H1 (cell line): ENCODE measurements around the gene VOPP1.

Experiments used
- ASH2L ChIP-seq: fragments of 200-600, 300-600 bp; sonication (generic); IDR thresholded peaks from one replicate; pipeline ENCODE4 v1.7.1; 2017; ENCODE audit warnings: low read length
- BRCA1 ChIP-seq: IDR thresholded peaks from 2 replicates; pipeline ENCODE4 v1.6.1; 2012; ENCODE audit warnings: low read depth, low read length, improper control_type of control experiment
- POLR2A ChIP-seq, 2 experiments: IDR thresholded peaks; 1 replicate in 1 of 2; 2 replicates in 1 of 2; pipeline ENCODE4 v1.6.1; 2011; ENCODE audit warnings: low read depth in 2 of 2, low read length in 2 of 2, mild to moderate bottlenecking in 2 of 2; ENCODE audit errors: control extremely low read depth in 1 of 2
- POLR2AphosphoS5 ChIP-seq: IDR thresholded peaks from 2 replicates; pipeline ENCODE4 v1.6.1; 2011; ENCODE audit warnings: low read depth, low read length
- RNF2 ChIP-seq: fragments of 200-900, 300-1000 bp; sonication (generic); IDR thresholded peaks from 2 replicates; pipeline ENCODE4 v1.7.1; 2016; ENCODE audit warnings: borderline replicate concordance, low read depth, mild to moderate bottlenecking, antibody characterized with exemption, low read length; ENCODE audit not compliant: poor library complexity, severe bottlenecking; ENCODE audit errors: missing control alignments
- TAF1 ChIP-seq: IDR thresholded peaks from 2 replicates; pipeline ENCODE4 v1.6.1; 2011; ENCODE audit warnings: mild to moderate bottlenecking, low read depth, low read length
- TF ChIP-seq, protein P1 (sequence below), 3 experiments: IDR thresholded peaks; 1 replicate in 2 of 3; 2 replicates in 1 of 3; pipeline versions ENCODE4 v1.5.1 to v1.6.1; 2011; ENCODE audit warnings: low read length in 3 of 3, mild to moderate bottlenecking in 3 of 3, inconsistent platforms in 2 of 3, low read depth in 1 of 3, moderate library complexity in 1 of 3; ENCODE audit not compliant: insufficient read depth in 1 of 3; ENCODE audit errors: control extremely low read depth in 1 of 3
- TF ChIP-seq, protein P2 (sequence below): IDR thresholded peaks from 2 replicates; pipeline ENCODE4 v1.6.1; 2012; ENCODE audit warnings: inconsistent platforms

DNA sequence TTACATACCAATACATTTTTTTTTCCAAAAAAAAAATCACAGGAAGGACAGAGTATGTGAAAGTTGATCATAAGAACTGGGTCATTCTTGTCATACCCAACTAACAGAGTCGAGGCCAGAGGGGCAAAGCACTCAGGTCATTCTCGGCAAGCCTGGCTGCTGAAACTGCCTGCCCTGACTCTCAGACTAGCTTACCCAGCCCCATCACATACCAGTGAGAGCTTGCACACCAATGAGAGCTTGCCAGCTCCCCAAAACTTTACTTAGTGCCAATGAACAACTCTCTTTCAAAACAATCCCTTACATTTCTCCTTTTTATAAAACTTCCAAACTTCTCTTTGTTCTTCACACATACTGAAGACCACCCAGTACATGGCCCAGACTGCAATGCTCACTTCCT is 48.9 kb downstream of the VOPP1 start:
- TF ChIP-seq TAF1 (no peak), POLR2AphosphoS5 (no peak), BRCA1 (no peak), RNF2 (no peak), POLR2A (IDR thresholded peaks at IDR 0.05; ENCODE audit: control extremely low read depth in 1 of 2, low read depth in 2 of 2, low read length in 2 of 2) (no peak), ASH2L (no peak)
- TF ChIP-seq, protein P1, sequence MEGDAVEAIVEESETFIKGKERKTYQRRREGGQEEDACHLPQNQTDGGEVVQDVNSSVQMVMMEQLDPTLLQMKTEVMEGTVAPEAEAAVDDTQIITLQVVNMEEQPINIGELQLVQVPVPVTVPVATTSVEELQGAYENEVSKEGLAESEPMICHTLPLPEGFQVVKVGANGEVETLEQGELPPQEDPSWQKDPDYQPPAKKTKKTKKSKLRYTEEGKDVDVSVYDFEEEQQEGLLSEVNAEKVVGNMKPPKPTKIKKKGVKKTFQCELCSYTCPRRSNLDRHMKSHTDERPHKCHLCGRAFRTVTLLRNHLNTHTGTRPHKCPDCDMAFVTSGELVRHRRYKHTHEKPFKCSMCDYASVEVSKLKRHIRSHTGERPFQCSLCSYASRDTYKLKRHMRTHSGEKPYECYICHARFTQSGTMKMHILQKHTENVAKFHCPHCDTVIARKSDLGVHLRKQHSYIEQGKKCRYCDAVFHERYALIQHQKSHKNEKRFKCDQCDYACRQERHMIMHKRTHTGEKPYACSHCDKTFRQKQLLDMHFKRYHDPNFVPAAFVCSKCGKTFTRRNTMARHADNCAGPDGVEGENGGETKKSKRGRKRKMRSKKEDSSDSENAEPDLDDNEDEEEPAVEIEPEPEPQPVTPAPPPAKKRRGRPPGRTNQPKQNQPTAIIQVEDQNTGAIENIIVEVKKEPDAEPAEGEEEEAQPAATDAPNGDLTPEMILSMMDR (IDR thresholded peaks at IDR 0.05; ENCODE audit: control extremely low read depth in 1 of 3, insufficient read depth in 1 of 3, low read depth in 1 of 3, low read length in 3 of 3), result no peak
- TF ChIP-seq, protein P2, sequence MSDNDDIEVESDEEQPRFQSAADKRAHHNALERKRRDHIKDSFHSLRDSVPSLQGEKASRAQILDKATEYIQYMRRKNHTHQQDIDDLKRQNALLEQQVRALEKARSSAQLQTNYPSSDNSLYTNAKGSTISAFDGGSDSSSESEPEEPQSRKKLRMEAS, result no peak
